ENCODE measurements around the gene PAMR1.
A peak's percentile ranks its signal among the peaks of the same experiment; 100 is the strongest.

The PAMR1 gene

DNA sequence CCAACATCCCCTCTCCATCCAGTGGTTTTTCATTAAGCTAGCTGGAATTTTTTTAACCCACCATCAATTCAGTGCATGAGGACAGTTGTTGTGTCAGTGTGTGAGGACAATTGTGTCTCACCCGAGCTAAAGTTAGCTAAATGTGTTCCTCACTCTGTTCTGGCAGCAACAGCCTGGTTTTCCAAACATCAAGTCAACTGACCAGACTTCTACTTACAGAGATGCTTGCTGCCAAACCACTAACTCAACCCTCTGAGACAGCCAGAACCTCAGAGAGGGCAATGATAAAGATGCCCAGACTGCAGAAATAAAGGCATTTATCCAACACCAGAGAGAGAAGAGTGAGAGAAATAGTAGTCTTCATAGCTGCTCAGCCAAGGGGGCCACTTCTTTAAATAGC, 6.7 kb downstream of the PAMR1 start:
- no peak for TF ChIP-seq CTCF (conservative IDR thresholded peaks at IDR 0.05; ENCODE audit: low read length)
- peak; percentile 74 for DNase-seq (ENCODE audit: low read depth)
- H3K4me3 ChIP-seq (ENCODE audit: low read length) = no peak overlapping the region

- no peak for DNase-seq (ENCODE audit: low read depth)
Observed at GRCh38 chr11:35517481-35517880, 7.9 kb downstream of the PAMR1 start.

DNA sequence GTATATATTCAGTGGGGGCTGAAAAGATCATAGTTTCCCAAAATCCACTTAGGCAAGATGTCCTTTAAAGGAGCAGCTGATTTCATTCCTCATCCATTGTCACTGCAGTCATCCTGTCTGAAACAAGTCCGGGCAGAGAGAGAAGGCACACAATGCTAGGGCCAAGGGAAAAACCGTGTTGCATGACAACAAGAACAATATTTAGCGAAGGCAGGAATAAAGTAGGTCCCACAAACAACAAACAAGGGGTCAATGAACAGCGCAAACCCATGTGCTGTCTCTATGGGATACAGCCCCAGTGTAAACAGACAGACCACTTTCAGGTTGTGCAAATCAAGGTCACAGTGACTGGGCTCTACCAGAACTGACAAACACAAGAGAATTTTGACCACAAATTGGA, 9.0 kb downstream of the PAMR1 start:
- H3K4me3 ChIP-seq (ENCODE audit: low read length) = no peak overlapping the region
- TF ChIP-seq CTCF (conservative IDR thresholded peaks at IDR 0.05; ENCODE audit: low read length) = no peak
- no peak for DNase-seq (ENCODE audit: low read depth)

More at GRCh38 chr11:35517481-35517880, 7.9 kb downstream of the PAMR1 start:
- TF ChIP-seq CTCF (conservative IDR thresholded peaks at IDR 0.05; ENCODE audit: low read length) = no peak
- no peak overlapping the region for H3K4me3 ChIP-seq (ENCODE audit: low read length)

- no peak for TF ChIP-seq CTCF (conservative IDR thresholded peaks at IDR 0.05; ENCODE audit: low read length)
- peak; percentile 92 for DNase-seq (ENCODE audit: low read depth)
Observed at GRCh38 chr11:35515224-35515623, 10.2 kb downstream of the PAMR1 start.

DNA sequence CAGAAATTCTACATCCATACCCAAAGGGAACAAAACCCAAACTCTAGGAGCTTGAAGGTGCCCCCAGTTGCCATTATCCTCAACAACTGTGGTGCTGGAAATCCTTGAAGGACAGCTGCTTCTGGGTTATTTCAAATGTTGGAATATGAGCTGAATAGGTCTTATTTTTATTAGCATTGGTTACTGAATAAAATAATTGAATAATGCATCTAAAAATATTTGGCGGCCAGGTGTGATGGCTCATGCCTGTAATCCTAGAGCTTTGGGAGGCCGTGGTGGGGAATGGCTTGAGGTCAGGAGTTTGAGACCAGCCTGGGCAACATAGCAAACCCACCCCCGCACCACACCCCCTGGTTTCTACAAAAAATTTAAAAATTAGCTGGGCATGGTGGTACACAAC, 10.9 kb downstream of the PAMR1 start:
- H3K4me3 ChIP-seq (ENCODE audit: low read length) = no peak overlapping the region
- no peak for DNase-seq (ENCODE audit: low read depth)
- TF ChIP-seq CTCF (conservative IDR thresholded peaks at IDR 0.05; ENCODE audit: low read length) = no peak

More at GRCh38 chr11:35515224-35515623, 10.2 kb downstream of the PAMR1 start:
- H3K4me3 ChIP-seq (ENCODE audit: low read length) = no peak overlapping the region

DNA sequence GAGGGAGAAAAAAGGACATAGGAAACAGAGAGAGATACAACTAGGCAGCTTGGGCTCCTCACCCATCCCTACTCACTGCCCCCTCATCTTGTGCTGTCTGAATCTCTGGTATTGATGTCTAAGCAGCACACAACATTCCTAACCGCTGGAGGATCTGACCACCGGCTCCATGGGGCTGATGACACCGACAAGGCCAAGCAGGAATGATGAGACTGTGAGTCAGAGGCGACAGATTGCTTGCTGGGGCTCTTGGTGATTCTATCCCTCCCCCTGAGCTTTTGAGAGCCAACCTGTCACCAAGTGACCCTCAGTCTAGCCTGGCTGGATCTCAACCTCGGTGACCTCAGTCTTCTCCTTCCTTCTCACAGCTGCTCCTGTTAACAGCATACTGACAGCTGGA, 13.8 kb downstream of the PAMR1 start:
- H3K4me3 ChIP-seq (ENCODE audit: low read length) = no peak overlapping the region
- TF ChIP-seq CTCF (conservative IDR thresholded peaks at IDR 0.05; ENCODE audit: low read length) = no peak
- peak; percentile 91 for DNase-seq (ENCODE audit: low read depth)

DNA sequence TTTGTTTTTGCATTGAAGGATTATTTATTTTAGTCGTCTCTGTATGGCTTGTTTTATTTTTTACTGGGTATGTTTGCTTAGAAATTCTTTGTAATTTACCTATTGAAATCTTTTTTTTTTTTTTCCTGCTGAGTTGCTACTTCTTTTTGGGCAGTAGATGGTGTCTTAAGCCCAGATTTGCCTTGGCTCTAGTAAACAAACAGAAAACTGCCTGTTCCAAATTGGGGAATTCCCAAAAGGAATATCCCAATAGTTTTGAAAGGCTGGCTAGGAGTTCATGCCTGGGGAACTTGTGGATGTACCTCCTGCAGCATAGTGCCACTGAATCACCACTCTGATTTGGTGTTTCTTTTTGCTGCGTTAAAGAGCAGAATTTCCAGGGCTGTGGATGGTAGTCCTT, 17.7 kb downstream of the PAMR1 start:
- DNase-seq (ENCODE audit: low read depth) = no peak
- no peak for TF ChIP-seq CTCF (conservative IDR thresholded peaks at IDR 0.05; ENCODE audit: low read length)
- H3K4me3 ChIP-seq (ENCODE audit: low read length) = no peak overlapping the region

Data from AG10803 (cell line).